Gastrocnemius medialis (tissue), 4 donors: ENCODE data around the gene ZFP36L1.

Source experiments
- POLR2A ChIP-seq, 2 donors: fragments of 450-650 bp; IDR thresholded peaks; one replicate each; pipeline ENCODE4 v1.6.1; 2017; ENCODE audit warnings: antibody characterized with exemption in 2 of 2, mild to moderate bottlenecking in 2 of 2, moderate library complexity in 2 of 2
- TF ChIP-seq, protein P1 (sequence below), 5 experiments: fragments of 450-650 bp in 3 of 5; fragments of 200-600 bp in 2 of 5; sonication (generic) in 2 of 5; IDR thresholded peaks in 4 of 5; conservative IDR thresholded peaks in 1 of 5; 1 replicate in 4 of 5; 2 replicates in 1 of 5; pipeline ENCODE4 v1.5.1; 2016 to 2019; ENCODE audit warnings: antibody characterized with exemption in 5 of 5, mild to moderate bottlenecking in 3 of 5, moderate library complexity in 3 of 5

DNA sequence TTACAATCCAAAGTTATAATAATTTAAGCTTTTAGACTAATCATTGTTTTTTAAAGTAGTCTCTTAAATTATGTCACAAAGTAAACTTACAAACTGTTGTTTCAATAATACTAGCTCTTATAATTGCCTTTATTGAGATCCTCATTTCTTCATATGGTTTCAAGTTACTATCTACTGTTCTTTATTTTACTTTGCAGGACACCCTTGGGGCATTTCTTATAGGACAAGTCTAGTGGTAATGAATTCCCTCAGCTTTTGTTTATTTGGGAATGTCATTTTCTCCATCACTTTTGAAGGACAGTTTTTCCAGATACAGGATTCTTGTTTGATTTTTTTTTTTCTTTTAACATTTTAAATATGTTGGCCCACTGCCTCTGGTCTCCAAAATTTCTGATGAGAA is 8.1 kb upstream of the ZFP36L1 start:
- TF ChIP-seq, protein P1, sequence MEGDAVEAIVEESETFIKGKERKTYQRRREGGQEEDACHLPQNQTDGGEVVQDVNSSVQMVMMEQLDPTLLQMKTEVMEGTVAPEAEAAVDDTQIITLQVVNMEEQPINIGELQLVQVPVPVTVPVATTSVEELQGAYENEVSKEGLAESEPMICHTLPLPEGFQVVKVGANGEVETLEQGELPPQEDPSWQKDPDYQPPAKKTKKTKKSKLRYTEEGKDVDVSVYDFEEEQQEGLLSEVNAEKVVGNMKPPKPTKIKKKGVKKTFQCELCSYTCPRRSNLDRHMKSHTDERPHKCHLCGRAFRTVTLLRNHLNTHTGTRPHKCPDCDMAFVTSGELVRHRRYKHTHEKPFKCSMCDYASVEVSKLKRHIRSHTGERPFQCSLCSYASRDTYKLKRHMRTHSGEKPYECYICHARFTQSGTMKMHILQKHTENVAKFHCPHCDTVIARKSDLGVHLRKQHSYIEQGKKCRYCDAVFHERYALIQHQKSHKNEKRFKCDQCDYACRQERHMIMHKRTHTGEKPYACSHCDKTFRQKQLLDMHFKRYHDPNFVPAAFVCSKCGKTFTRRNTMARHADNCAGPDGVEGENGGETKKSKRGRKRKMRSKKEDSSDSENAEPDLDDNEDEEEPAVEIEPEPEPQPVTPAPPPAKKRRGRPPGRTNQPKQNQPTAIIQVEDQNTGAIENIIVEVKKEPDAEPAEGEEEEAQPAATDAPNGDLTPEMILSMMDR (IDR thresholded peaks at IDR 0.05 in 4 of 5, conservative IDR thresholded peaks at IDR 0.05 in 1 of 5), result no peak
- no peak for TF ChIP-seq POLR2A (IDR thresholded peaks at IDR 0.05)
